ENCODE results near the gene DCBLD1. TPM values are rescaled to one million over a fixed set of nuclear protein-coding genes. Genes with fewer than 3 reads are reported as not detected.
A peak's percentile ranks its signal among the peaks of the same experiment; 100 is the strongest.

Gene DCBLD1
- total RNA-seq, 1 donor from 2014 or later, result 14.2 TPM

DNA sequence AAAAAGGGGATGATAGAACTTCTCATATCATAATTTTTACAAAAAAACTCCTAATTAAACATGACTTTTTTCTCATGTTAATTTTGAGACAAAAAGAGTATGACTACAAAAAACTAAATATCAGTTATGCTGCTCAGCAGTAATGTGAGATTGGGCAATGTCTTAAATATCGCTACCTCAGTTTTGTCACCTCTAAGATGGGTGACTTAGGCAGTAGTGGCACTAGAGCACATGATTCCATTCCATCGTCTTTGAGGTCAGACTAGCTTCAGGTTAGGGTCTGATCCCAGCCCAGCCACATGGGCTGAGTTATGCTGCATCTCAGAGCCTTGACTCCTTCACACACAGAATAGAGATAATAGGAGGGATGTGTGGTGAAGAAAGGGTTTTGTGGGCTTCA lies 11.0 kb downstream of the DCBLD1 start:
- intact Hi-C loops (cut with DNase I), result no loop called here

DNA sequence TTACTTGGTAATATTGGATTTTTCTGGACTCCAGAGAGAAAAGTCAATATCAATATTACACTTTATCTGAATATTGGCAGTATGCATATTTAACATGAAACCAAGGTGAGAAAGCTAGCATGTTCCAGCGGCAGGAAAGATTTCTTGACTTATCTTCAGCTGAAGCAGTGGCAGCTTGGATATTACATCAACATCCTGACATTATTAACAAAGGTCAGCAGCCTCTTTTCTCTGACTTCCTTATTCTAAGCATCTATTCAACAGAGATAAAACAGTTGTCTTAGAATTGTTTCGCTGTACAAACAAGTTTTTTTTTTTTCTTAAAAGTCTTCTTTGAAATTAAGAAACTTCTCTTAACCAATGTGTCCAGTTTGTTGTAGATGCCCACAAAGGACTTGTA lies 11.8 kb downstream of the DCBLD1 start:
- Histone ChIP-seq H3K9me3 (no peaks in the 10 kb centered on the region), H3K36me3 (no peaks in the 10 kb centered on the region), H3K27ac (peak overlapping the region; percentile 20), H3K27me3 (no peaks in the 10 kb centered on the region), H3K4me1 (peaks cover 52% of the 10 kb centered on the region), H3K4me3 (no peak overlapping the region)
- TF ChIP-seq, protein P1, sequence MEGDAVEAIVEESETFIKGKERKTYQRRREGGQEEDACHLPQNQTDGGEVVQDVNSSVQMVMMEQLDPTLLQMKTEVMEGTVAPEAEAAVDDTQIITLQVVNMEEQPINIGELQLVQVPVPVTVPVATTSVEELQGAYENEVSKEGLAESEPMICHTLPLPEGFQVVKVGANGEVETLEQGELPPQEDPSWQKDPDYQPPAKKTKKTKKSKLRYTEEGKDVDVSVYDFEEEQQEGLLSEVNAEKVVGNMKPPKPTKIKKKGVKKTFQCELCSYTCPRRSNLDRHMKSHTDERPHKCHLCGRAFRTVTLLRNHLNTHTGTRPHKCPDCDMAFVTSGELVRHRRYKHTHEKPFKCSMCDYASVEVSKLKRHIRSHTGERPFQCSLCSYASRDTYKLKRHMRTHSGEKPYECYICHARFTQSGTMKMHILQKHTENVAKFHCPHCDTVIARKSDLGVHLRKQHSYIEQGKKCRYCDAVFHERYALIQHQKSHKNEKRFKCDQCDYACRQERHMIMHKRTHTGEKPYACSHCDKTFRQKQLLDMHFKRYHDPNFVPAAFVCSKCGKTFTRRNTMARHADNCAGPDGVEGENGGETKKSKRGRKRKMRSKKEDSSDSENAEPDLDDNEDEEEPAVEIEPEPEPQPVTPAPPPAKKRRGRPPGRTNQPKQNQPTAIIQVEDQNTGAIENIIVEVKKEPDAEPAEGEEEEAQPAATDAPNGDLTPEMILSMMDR (IDR thresholded peaks at IDR 0.05), result no peak
- TF ChIP-seq POLR2AphosphoS5 (IDR thresholded peaks at IDR 0.05; ENCODE audit: insufficient read depth in 1 of 2, low read depth in 1 of 2) (no peak), POLR2A (IDR thresholded peaks at IDR 0.05) (no peak)
- intact Hi-C loops (cut with DNase I), result no loop called here
- DNase-seq (ENCODE audit: extremely low spot score in 2 of 2), result no peak

More for the DNA sequence above, 11.0 kb downstream of the DCBLD1 start:
- H3K4me3 ChIP-seq, result no peak overlapping the region
- peaks cover 55% of the 10 kb centered on the region for H3K4me1 ChIP-seq
- TF ChIP-seq, protein P1 (IDR thresholded peaks at IDR 0.05), result no peak
- TF ChIP-seq POLR2A (IDR thresholded peaks at IDR 0.05) (no peak), POLR2AphosphoS5 (IDR thresholded peaks at IDR 0.05; ENCODE audit: insufficient read depth in 1 of 2, low read depth in 1 of 2) (no peak)
- H3K36me3 ChIP-seq, result no peaks in the 10 kb centered on the region
- H3K9me3 ChIP-seq, result no peaks in the 10 kb centered on the region
- no peak overlapping the region for H3K27ac ChIP-seq
- no peaks in the 10 kb centered on the region for H3K27me3 ChIP-seq
- DNase-seq (ENCODE audit: extremely low spot score in 2 of 2), result no peak

DNA sequence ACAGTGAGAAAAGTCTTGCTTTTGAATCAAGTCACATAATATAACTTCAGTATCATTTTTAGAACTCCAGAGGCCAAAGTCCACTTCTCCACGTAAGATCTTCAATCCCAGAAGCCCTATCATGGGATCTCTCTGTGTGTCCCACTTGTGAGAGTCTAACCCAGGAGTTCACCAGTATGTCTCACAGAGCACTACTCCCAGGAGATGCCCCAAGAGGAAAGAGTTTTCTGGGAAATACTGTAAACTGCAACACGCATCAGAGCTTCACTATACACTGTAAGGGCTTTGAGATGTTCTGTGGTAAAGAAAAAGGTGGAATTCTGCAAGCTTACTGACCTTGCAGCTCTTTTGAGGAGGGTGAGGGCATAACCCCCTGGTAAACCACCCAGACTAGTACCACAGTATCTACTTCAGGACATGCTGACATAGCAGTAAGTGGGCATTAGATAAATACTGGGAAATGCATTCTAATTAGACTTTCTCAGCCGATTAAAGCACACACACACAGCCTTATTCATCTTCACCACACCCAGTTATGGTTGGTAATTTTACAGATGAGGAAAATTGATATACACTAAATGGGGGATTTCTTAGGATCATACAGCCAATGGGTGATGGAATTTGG lies 12.3 kb downstream of the DCBLD1 start:
- Histone ChIP-seq H3K36me3 (no peaks in the 10 kb centered on the region), H3K4me3 (no peak overlapping the region), H3K27ac (peak overlapping the region; percentile 20), H3K9me3 (no peaks in the 10 kb centered on the region), H3K4me1 (peaks cover 52% of the 10 kb centered on the region), H3K27me3 (no peaks in the 10 kb centered on the region)
- intact Hi-C loops (cut with DNase I), result no loop called here
- DNase-seq (ENCODE audit: extremely low spot score in 2 of 2), result no peak
- TF ChIP-seq POLR2AphosphoS5 (IDR thresholded peaks at IDR 0.05; ENCODE audit: insufficient read depth in 1 of 2, low read depth in 1 of 2), result no peak
- TF ChIP-seq POLR2A (IDR thresholded peaks at IDR 0.05), result no peak
- TF ChIP-seq, protein P1 (IDR thresholded peaks at IDR 0.05), result no peak

DNA sequence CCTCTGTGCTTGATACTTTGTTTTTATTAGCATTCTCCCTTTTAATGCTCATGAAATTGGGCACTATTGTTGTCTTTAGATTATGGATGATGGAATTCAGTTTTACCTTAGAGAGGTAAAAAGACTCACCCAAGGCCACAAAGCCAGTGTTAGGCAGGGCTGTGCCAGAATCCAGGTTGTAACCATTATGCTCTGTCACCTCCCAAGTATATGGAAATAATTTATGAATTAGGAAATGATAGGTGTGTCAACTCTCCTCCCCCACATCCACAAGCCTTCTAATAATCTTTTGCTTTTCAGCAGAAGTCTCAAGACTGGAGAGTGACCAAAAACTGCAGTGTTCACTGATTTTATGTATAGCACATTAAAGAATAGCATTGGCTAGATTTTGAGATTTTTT lies 13.0 kb downstream of the DCBLD1 start:
- H3K4me3 ChIP-seq, result no peak overlapping the region
- H3K27ac ChIP-seq, result peak overlapping the region; percentile 20
- peaks cover 52% of the 10 kb centered on the region for H3K4me1 ChIP-seq
- DNase-seq (ENCODE audit: extremely low spot score in 2 of 2), result no peak
- H3K9me3 ChIP-seq, result no peaks in the 10 kb centered on the region
- intact Hi-C loops (cut with DNase I), result no loop called here
- no peaks in the 10 kb centered on the region for H3K36me3 ChIP-seq
- H3K27me3 ChIP-seq, result no peaks in the 10 kb centered on the region
- TF ChIP-seq POLR2A (IDR thresholded peaks at IDR 0.05) (no peak), POLR2AphosphoS5 (IDR thresholded peaks at IDR 0.05; ENCODE audit: insufficient read depth in 1 of 2, low read depth in 1 of 2) (no peak)
- TF ChIP-seq, protein P1 (IDR thresholded peaks at IDR 0.05), result no peak

GRCh38 chr6:117495869-117496268 lies 13.4 kb downstream of the DCBLD1 start:
- no peak for DNase-seq (ENCODE audit: extremely low spot score in 2 of 2)
- no peak overlapping the region for H3K4me3 ChIP-seq
- H3K36me3 ChIP-seq, result no peaks in the 10 kb centered on the region
- H3K9me3 ChIP-seq, result no peaks in the 10 kb centered on the region
- H3K27me3 ChIP-seq, result no peaks in the 10 kb centered on the region
- intact Hi-C loops (cut with DNase I), result no loop called here
- H3K4me1 ChIP-seq, result peaks cover 52% of the 10 kb centered on the region
- H3K27ac ChIP-seq, result no peak overlapping the region
- TF ChIP-seq, protein P1 (IDR thresholded peaks at IDR 0.05), result no peak
- no peak for TF ChIP-seq POLR2AphosphoS5 (IDR thresholded peaks at IDR 0.05; ENCODE audit: insufficient read depth in 1 of 2, low read depth in 1 of 2)
- TF ChIP-seq POLR2A (IDR thresholded peaks at IDR 0.05), result no peak
